Activated T-cell treated with anti-CD3 and anti-CD28 coated beads, Interleukin-2, amount 50 U/mL, for 72 hours (primary cell): ENCODE measurements around the gene CCDC32. TPM values are rescaled to one million over a fixed set of nuclear protein-coding genes. Genes with fewer than 3 reads are reported as not detected.

Experiments used
- total RNA-seq, 2 donors: library from RNA; stranded (reverse); gene quantifications; one replicate each; pipeline ENCODE4 v1.2.3, GENCODE V29; 2022

CCDC32 gene
- total RNA-seq, 2 donors from 2014 or later, result 34.8 to 38.1 TPM

Other genes with a start within 250 kb of the CCDC32 start
- gene INAFM2, start 241.3 kb downstream of the CCDC32 start, total RNA-seq, result 10 to 100 TPM in 1 of 2 donors, 1 to 10 TPM in 1; 7.1 to 10.2 TPM
- gene CCDC9B, start 224.1 kb downstream of the CCDC32 start, total RNA-seq, result 1 to 10 TPM; 1.0 to 1.6 TPM
- not detected for gene PHGR1, start 214.0 kb downstream of the CCDC32 start, total RNA-seq
- under 1 TPM; 0.19 to 0.34 TPM for gene DISP2, start 206.8 kb downstream of the CCDC32 start, total RNA-seq
- gene KNSTRN, start 182.3 kb downstream of the CCDC32 start, total RNA-seq, result 10 to 100 TPM; 47.3 to 61.5 TPM
- 10 to 100 TPM; 61.2 to 75.5 TPM for gene IVD, start 159.2 kb downstream of the CCDC32 start, total RNA-seq
- 10 to 100 TPM; 20.8 to 21.9 TPM for gene BAHD1, start 124.1 kb downstream of the CCDC32 start, total RNA-seq
- gene CHST14, start 94.1 kb downstream of the CCDC32 start, total RNA-seq, result 1 to 10 TPM; 9.5 to 9.7 TPM
- gene RPUSD2, start 4.3 kb upstream of the CCDC32 start, total RNA-seq, result 10 to 100 TPM; 11.3 to 12.9 TPM
- 10 to 100 TPM; 32.5 to 34.1 TPM for gene KNL1, start 29.2 kb upstream of the CCDC32 start, total RNA-seq
- 10 to 100 TPM; 49.9 to 73.2 TPM for gene RAD51, start 130.1 kb upstream of the CCDC32 start, total RNA-seq
- 10 to 100 TPM; 28.0 to 30.7 TPM for gene RMDN3, start 190.2 kb upstream of the CCDC32 start, total RNA-seq
- gene GCHFR, start 199.0 kb upstream of the CCDC32 start, total RNA-seq, result 10 to 100 TPM; 40.9 to 44.8 TPM
- 1 to 10 TPM; 1.6 to 1.7 TPM for gene C15orf62, start 204.9 kb upstream of the CCDC32 start, total RNA-seq
- gene ZFYVE19, start 242.0 kb upstream of the CCDC32 start, total RNA-seq, result 10 to 100 TPM; 24.1 to 29.8 TPM
- 10 to 100 TPM; 26.3 to 37.3 TPM for gene DNAJC17, start 242.4 kb upstream of the CCDC32 start, total RNA-seq